Superior temporal gyrus (tissue), 1 donor: ENCODE results near the gene DMC1.

Experiments used
- DNase-seq: peaks from one replicate; pipeline ENCODE4 v3.0.0-alpha.2; 2016; ENCODE audit errors: extremely low spot score

Gene DMC1

GRCh38 chr22:38469306-38469781 is 100.6 kb downstream of the DMC1 start:
- no peak for DNase-seq
